Activated B cell treated with CpG ODN at 0.5 μM for 24 hours (primary cell): Measurements from ENCODE around the gene TGM1. TPM values are rescaled to one million over a fixed set of nuclear protein-coding genes. Genes with fewer than 3 reads are reported as not detected.

Source experiments
- ATAC-seq: fragments of 200-7000 bp; cut with Tn5 transposase; one replicate; pipeline ENCODE4 v1.10.0; 2021; ENCODE audit warnings: low read depth, mild to moderate bottlenecking, moderate library complexity
- CTCF ChIA-PET: fragments of 350-600 bp; sonication (Branson Sonifier 250); formaldehyde crosslinking; loops from one replicate; lab custom pipeline; 2021; ENCODE audit warnings: antibody characterized with exemption; lab: Charles Lee
- POLR2A ChIA-PET: fragments of 350-600 bp; sonication (Branson Sonifier 250); formaldehyde crosslinking; loops from one replicate; lab custom pipeline; 2021; ENCODE audit warnings: antibody characterized with exemption; lab: Charles Lee
- DNase-seq: peaks from one replicate; pipeline ENCODE4 v3.0.0; 2022
- H3K27ac Mint-ChIP-seq: one replicate; pipeline ENCODE4 v1.8.0; 2020; ENCODE audit warnings: mixed read lengths
- H3K27me3 Mint-ChIP-seq: one replicate; pipeline ENCODE4 v1.8.0; 2021; ENCODE audit warnings: mixed read lengths
- H3K36me3 Mint-ChIP-seq: one replicate; pipeline ENCODE4 v1.8.0; 2021; ENCODE audit warnings: low read depth, mixed read lengths
- H3K4me1 Mint-ChIP-seq: one replicate; pipeline ENCODE4 v1.8.0; 2021; ENCODE audit warnings: mixed read lengths
- H3K4me3 Mint-ChIP-seq: one replicate; pipeline ENCODE4 v1.8.0; 2020; ENCODE audit warnings: mild to moderate bottlenecking, mixed read lengths
- H3K9me3 Mint-ChIP-seq: one replicate; pipeline ENCODE4 v1.8.0; 2020; ENCODE audit warnings: mixed read lengths
- CTCF ChIP-seq: fragments of 200-600 bp; IDR thresholded peaks from one replicate; pipeline ENCODE4 v1.8.0; 2022; ENCODE audit warnings: antibody characterized with exemption, mild to moderate bottlenecking
- intact Hi-C: fragments of 100-400 bp; cut with micrococcal nuclease; formaldehyde crosslinking; loops from one replicate; pipeline ENCODE4 v1.15.1; 2024
- total RNA-seq: library from RNA; stranded (reverse); gene quantifications from 2 replicates; pipeline ENCODE4 v1.2.3, GENCODE V29; 2022

Gene TGM1
- total RNA-seq, 1 donor from 2014 or later: 6.5 TPM

- no peak overlapping the region for H3K4me3 Mint-ChIP-seq
- no peak for ATAC-seq
- no peaks in the 10 kb centered on the region for H3K4me1 Mint-ChIP-seq
- no peak for TF ChIP-seq CTCF
- no peak overlapping the region for H3K27ac Mint-ChIP-seq
- H3K27me3 Mint-ChIP-seq: no peaks in the 10 kb centered on the region
- POLR2A ChIA-PET: interaction anchor here (1.4 kb wide), 1 partner anchor 15 kb away, joined by 5 read pairs; the partner anchor contains the start of gene RABGGTA
- DNase-seq: no peak
- CTCF ChIA-PET: no interaction called here
- peaks cover 33% of the 10 kb centered on the region for H3K36me3 Mint-ChIP-seq
- H3K9me3 Mint-ChIP-seq: no peaks in the 10 kb centered on the region
- intact Hi-C loops: no loop called here
Observed at GRCh38 chr14:24255931-24256711, 6.9 kb downstream of the TGM1 start.

GRCh38 chr14:24255438-24255837 lies 7.5 kb downstream of the TGM1 start:
- no peak overlapping the region for H3K27ac Mint-ChIP-seq
- H3K27me3 Mint-ChIP-seq: no peaks in the 10 kb centered on the region
- DNase-seq: no peak
- TF ChIP-seq CTCF: no peak
- no peaks in the 10 kb centered on the region for H3K4me1 Mint-ChIP-seq
- no peak overlapping the region for H3K4me3 Mint-ChIP-seq
- no peak for ATAC-seq
- POLR2A ChIA-PET: interaction anchor here (0.8 to 1.4 kb wide), 2 partner anchors 13 to 16 kb away, joined by 3 to 5 read pairs; partner anchors contain the start of genes RABGGTA and TINF2
- intact Hi-C loops: no loop called here
- H3K36me3 Mint-ChIP-seq: peaks cover 32% of the 10 kb centered on the region
- CTCF ChIA-PET: no interaction called here
- H3K9me3 Mint-ChIP-seq: no peaks in the 10 kb centered on the region

- no peak overlapping the region for H3K27ac Mint-ChIP-seq
- no peaks in the 10 kb centered on the region for H3K4me1 Mint-ChIP-seq
- H3K9me3 Mint-ChIP-seq: no peaks in the 10 kb centered on the region
- peaks cover 33% of the 10 kb centered on the region for H3K36me3 Mint-ChIP-seq
- no peak for TF ChIP-seq CTCF
- CTCF ChIA-PET: no interaction called here
- intact Hi-C loops: no loop called here
- no peaks in the 10 kb centered on the region for H3K27me3 Mint-ChIP-seq
- DNase-seq (no peak), ATAC-seq (no peak)
- H3K4me3 Mint-ChIP-seq: no peak overlapping the region
- POLR2A ChIA-PET: interaction anchor here (0.8 to 1.4 kb wide), 2 partner anchors 13 to 16 kb away, joined by 3 to 5 read pairs; partner anchors contain the start of genes RABGGTA and TINF2
Observed at GRCh38 chr14:24254630-24255392, 8.2 kb downstream of the TGM1 start.

GRCh38 chr14:24253936-24254335 lies 9.0 kb downstream of the TGM1 start:
- DNase-seq (no peak), ATAC-seq (no peak)
- Mint-ChIP-seq H3K9me3 (no peaks in the 10 kb centered on the region), H3K27me3 (no peaks in the 10 kb centered on the region), H3K27ac (no peak overlapping the region), H3K4me1 (no peaks in the 10 kb centered on the region), H3K36me3 (peaks cover 33% of the 10 kb centered on the region), H3K4me3 (no peak overlapping the region)
- CTCF ChIA-PET: interaction anchor here (0.9 to 1.8 kb wide), 2 partner anchors 16 to 43 kb away, joined by 3 to 4 read pairs; no protein-coding TSS in a partner anchor
- intact Hi-C loops: no loop called here
- POLR2A ChIA-PET: no interaction called here
- TF ChIP-seq CTCF: no peak
